ENCODE results near the gene HSPA12B. TPM values are rescaled to one million over a fixed set of nuclear protein-coding genes. Genes with fewer than 3 reads are reported as not detected.

HSPA12B gene
- total RNA-seq, 2 donors from 2014 or later: 1.5 to 1.7 TPM

DNA sequence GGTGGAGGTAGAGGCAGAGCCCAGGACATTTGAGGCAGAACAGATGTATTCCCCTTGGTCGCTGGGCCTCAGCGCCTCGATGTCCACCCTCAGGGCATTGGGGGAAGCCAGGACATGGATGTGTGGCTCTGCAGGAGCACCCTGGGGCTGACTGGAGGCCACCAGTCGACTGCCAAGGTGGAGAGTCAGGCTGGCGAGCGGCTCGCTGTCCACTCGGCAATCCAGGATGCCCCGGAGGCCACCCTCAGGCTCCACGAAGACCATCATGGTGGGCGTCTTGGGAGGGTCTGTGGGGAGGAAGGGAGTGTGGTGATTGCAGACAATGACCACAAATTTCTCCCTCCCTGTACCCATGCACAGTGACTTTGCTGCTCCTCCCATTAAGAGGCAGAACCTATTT, 42.5 kb upstream of the HSPA12B start:
- Histone ChIP-seq H3K27ac (no peak overlapping the region), H3K9me3 (no peaks in the 10 kb centered on the region), H3K4me3 (no peak overlapping the region), H3K27me3 (no peaks in the 10 kb centered on the region), H3K9ac (ENCODE audit: low read depth in 2 of 2, low read length in 2 of 2) (no peak overlapping the region), H3K36me3 (no peaks in the 10 kb centered on the region), H3K4me1 (no peaks in the 10 kb centered on the region)
- TF ChIP-seq, protein P1, sequence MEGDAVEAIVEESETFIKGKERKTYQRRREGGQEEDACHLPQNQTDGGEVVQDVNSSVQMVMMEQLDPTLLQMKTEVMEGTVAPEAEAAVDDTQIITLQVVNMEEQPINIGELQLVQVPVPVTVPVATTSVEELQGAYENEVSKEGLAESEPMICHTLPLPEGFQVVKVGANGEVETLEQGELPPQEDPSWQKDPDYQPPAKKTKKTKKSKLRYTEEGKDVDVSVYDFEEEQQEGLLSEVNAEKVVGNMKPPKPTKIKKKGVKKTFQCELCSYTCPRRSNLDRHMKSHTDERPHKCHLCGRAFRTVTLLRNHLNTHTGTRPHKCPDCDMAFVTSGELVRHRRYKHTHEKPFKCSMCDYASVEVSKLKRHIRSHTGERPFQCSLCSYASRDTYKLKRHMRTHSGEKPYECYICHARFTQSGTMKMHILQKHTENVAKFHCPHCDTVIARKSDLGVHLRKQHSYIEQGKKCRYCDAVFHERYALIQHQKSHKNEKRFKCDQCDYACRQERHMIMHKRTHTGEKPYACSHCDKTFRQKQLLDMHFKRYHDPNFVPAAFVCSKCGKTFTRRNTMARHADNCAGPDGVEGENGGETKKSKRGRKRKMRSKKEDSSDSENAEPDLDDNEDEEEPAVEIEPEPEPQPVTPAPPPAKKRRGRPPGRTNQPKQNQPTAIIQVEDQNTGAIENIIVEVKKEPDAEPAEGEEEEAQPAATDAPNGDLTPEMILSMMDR (IDR thresholded peaks at IDR 0.05): no peak
- intact Hi-C loops (cut with DNase I): loop anchor here (10.0 kb wide), 1 partner anchor 395 kb away; no protein-coding TSS in a partner anchor
- DNase-seq: no peak

DNA sequence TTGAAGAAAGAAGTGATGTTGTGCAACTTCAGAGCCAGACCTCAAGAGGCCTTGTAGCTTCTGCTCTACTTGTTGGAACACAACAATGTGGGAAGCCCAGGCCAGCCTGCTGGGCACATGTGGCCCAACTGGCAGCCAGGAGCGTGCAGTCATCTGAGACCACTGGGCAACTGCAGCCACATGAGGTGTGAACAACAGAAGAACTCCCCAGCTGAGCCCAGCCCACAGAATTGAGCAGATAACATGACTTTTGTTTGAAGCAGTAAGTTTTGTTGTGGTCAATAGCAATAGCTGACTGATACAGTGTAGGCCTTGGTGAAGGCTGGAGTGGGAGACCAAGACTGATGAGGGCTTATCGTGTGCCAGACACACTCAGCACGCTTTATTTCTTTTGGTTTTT, 42.1 kb upstream of the HSPA12B start:
- Histone ChIP-seq H3K9me3 (no peaks in the 10 kb centered on the region), H3K9ac (ENCODE audit: low read depth in 2 of 2, low read length in 2 of 2) (no peak overlapping the region), H3K36me3 (no peaks in the 10 kb centered on the region), H3K27me3 (no peaks in the 10 kb centered on the region), H3K4me1 (no peaks in the 10 kb centered on the region), H3K27ac (no peak overlapping the region), H3K4me3 (no peak overlapping the region)
- intact Hi-C loops (cut with DNase I): no loop called here
- no peak for DNase-seq
- TF ChIP-seq, protein P1 (IDR thresholded peaks at IDR 0.05): no peak

DNA sequence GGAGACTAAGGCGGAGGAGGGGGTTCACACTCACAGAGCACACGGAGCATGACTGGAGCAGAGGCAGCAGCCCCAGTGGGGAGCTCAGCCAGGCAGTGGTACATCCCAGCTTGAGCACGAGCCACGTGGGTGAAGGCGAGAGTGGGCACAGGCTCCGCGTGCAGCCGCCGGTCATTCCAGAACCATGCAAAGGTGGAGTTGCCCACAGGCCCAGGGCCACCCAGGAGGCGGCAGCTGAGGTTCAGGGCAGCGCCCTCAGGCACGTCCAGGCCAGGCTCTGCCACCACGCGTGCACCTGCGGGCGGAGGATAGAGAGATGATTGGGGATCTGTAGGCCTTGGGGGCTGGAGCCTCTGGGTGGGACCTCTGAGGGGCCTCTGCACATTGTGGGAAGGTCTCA, 41.2 kb upstream of the HSPA12B start:
- no peak overlapping the region for H3K4me3 ChIP-seq
- H3K36me3 ChIP-seq: no peaks in the 10 kb centered on the region
- no peak for DNase-seq
- no peaks in the 10 kb centered on the region for H3K4me1 ChIP-seq
- H3K27me3 ChIP-seq: no peaks in the 10 kb centered on the region
- H3K9ac ChIP-seq (ENCODE audit: low read depth in 2 of 2, low read length in 2 of 2): no peak overlapping the region
- intact Hi-C loops (cut with DNase I): no loop called here
- no peaks in the 10 kb centered on the region for H3K9me3 ChIP-seq
- H3K27ac ChIP-seq: no peak overlapping the region
- TF ChIP-seq, protein P1 (IDR thresholded peaks at IDR 0.05): no peak

DNA sequence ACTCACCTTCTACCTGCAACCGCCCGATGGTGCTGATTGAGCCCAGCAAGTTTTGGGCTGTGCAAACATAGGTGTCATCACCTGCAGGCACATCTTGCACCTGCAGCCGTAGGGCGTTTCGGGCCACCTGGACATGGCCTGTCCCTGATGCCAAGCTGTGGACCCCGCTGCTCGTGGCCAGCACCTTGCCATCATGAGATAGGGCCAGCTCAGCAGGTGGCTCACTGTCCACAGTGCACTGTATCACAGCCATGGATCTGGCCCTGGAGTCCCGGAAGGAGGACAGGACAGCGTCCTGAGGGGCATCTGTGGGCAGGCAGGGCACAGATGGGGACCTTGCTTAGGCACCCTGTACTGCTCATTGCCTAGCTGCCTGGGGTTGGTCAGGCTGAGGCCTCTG, 40.6 kb upstream of the HSPA12B start:
- no peaks in the 10 kb centered on the region for H3K9me3 ChIP-seq
- H3K36me3 ChIP-seq: no peaks in the 10 kb centered on the region
- H3K27ac ChIP-seq: no peak overlapping the region
- no peak for DNase-seq
- TF ChIP-seq, protein P1 (IDR thresholded peaks at IDR 0.05): no peak
- no peak overlapping the region for H3K4me3 ChIP-seq
- no peaks in the 10 kb centered on the region for H3K4me1 ChIP-seq
- H3K9ac ChIP-seq (ENCODE audit: low read depth in 2 of 2, low read length in 2 of 2): no peak overlapping the region
- intact Hi-C loops (cut with DNase I): no loop called here
- H3K27me3 ChIP-seq: no peaks in the 10 kb centered on the region

DNA sequence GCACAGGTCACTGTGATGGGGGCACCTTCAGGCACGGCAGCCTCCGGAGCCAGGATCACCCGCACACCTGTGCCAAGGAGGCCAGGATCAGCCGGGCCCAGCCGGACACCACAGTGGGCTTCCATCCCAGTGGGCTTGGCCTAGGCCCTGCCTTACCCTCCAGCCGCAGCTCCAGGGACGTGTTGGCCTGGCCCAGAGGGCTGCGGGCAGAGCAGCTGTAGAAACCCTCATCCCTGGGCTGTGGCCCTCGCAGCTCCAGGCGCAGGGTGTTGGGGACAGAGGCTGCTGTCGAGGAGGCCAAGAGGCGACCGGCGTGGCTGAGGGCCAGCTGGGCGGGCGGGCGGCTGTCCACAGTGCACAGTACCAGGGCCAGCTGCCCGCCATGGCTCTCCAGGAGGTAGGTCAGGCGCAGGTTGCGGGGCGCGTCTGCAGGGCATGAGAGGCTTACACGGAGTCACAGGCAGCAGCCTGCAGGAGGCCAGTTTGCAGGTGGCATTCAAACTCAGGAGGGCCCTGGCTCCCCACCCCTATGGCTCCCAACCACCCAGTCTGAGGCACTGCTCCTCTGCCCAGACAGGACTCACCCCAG, 39.7 kb upstream of the HSPA12B start:
- no peak overlapping the region for H3K4me3 ChIP-seq
- H3K9ac ChIP-seq (ENCODE audit: low read depth in 2 of 2, low read length in 2 of 2): no peak overlapping the region
- H3K36me3 ChIP-seq: no peaks in the 10 kb centered on the region
- DNase-seq: no peak
- intact Hi-C loops (cut with DNase I): no loop called here
- no peaks in the 10 kb centered on the region for H3K4me1 ChIP-seq
- no peak overlapping the region for H3K27ac ChIP-seq
- H3K27me3 ChIP-seq: no peaks in the 10 kb centered on the region
- no peaks in the 10 kb centered on the region for H3K9me3 ChIP-seq
- TF ChIP-seq, protein P1 (IDR thresholded peaks at IDR 0.05): no peak
